Thyroid gland (tissue), 4 donors: ENCODE data around the gene RAB3D. TPM values are rescaled to one million over a fixed set of nuclear protein-coding genes. Genes with fewer than 3 reads are reported as not detected.

ENCODE experiments used
- DNase-seq, 2 donors: peaks; one replicate each; pipeline ENCODE4 v3.0.0-alpha.2; 2019
- H3K27ac ChIP-seq, 3 donors: fragments of 200-600 bp; sonication (generic); 1 replicate in 2 of 3; 2 replicates in 1 of 3; pipeline ENCODE4 v1.5.1; 2016 to 2019; ENCODE audit warnings: mild to moderate bottlenecking in 1 of 3, moderate library complexity in 1 of 3
- H3K27me3 ChIP-seq: fragments of 200-600 bp; sonication (generic); one replicate; pipeline ENCODE4 v1.5.1; 2019
- H3K36me3 ChIP-seq, 2 donors: fragments of 200-600 bp; sonication (generic); one replicate each; pipeline ENCODE4 v1.5.1; 2016 to 2019
- H3K4me1 ChIP-seq, 2 donors: fragments of 200-600 bp; sonication (generic); one replicate each; pipeline ENCODE4 v1.5.1; 2017 to 2019
- H3K4me3 ChIP-seq, 3 donors: fragments of 200-600 bp; sonication (generic); replicated peaks in 1 of 3; 1 replicate in 2 of 3; 2 replicates in 1 of 3; pipeline ENCODE4 v1.5.1; 2016; ENCODE audit warnings: mild to moderate bottlenecking in 1 of 3
- H3K9me3 ChIP-seq: fragments of 200-600 bp; sonication (generic); one replicate; pipeline ENCODE4 v1.5.1; 2017
- POLR2A ChIP-seq, 2 donors: fragments of 450-650 bp; IDR thresholded peaks; one replicate each; pipeline ENCODE4 v1.6.1; 2017; ENCODE audit warnings: antibody characterized with exemption in 2 of 2, mild to moderate bottlenecking in 2 of 2, moderate library complexity in 1 of 2
- WGBS, 2 donors: methylation state at CpG; one replicate each; pipeline ENCODE4 v1.1.5; 2017; 5-methylcytosine and 5-hydroxymethylcytosine counted together
- intact Hi-C: fragments of 100-400 bp; cut with DNase I; formaldehyde crosslinking; loops from one replicate; pipeline ENCODE4 v1.15.1; 2023
- total RNA-seq, 4 donors: library from RNA; depleted of rRNA; stranded (reverse); fragments of >200 nt; gene quantifications; one replicate each; pipeline ENCODE4 v1.2.3, GENCODE V29; 2016
- TF ChIP-seq, protein P1 (sequence below), 6 experiments: fragments of 200-600 bp in 3 of 6; fragments of 450-650 bp in 3 of 6; sonication (generic) in 3 of 6; IDR thresholded peaks; one replicate each; pipeline ENCODE4 v1.5.1; 2016 to 2019; ENCODE audit warnings: antibody characterized with exemption in 6 of 6, mild to moderate bottlenecking in 2 of 6, inconsistent platforms in 1 of 6, moderate library complexity in 1 of 6

Gene RAB3D
- total RNA-seq, 4 donors from 2014 or later = 14.8 to 30.3 (median 20.6) TPM

DNA sequence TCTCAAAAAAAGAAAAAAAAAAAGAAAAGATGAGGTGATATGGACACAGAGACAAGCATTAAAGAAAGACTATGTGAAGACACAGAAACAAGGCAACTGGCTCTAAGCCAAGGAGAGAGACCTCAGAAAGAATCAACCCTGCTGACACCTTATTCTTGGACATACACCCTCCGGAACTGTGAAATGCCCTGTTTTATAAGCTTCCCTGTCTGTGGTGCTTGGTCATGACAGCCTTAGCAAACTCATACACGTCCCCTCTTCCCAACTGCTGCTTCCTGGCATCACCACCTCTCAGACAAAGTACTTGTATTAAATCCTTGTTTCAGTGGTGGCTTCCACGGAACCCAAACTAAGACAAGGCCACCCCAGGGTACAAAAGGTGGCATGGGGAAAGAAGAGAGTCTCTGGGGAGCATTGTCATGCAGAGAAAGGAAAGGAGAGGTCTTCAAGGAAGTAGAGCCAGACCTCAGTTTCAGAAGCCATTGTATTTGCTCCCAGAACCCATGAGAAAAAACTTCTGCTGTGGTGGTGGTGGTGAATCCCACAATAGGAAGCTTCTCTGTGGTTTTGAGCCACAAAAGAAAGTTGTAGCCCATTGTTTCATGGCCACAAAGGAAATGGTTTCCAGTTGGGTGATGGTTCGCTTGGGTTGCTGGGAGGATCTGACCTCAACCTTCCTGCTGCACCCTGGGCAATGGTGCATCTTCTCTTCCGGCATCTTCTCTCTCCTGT lies 59.8 kb downstream of the RAB3D start:
- H3K4me1 ChIP-seq = peaks cover 21 to 38% of the 10 kb centered on the region in 2 donors
- H3K27me3 ChIP-seq = no peaks in the 10 kb centered on the region
- no peak for TF ChIP-seq POLR2A (IDR thresholded peaks at IDR 0.05)
- TF ChIP-seq, protein P1, sequence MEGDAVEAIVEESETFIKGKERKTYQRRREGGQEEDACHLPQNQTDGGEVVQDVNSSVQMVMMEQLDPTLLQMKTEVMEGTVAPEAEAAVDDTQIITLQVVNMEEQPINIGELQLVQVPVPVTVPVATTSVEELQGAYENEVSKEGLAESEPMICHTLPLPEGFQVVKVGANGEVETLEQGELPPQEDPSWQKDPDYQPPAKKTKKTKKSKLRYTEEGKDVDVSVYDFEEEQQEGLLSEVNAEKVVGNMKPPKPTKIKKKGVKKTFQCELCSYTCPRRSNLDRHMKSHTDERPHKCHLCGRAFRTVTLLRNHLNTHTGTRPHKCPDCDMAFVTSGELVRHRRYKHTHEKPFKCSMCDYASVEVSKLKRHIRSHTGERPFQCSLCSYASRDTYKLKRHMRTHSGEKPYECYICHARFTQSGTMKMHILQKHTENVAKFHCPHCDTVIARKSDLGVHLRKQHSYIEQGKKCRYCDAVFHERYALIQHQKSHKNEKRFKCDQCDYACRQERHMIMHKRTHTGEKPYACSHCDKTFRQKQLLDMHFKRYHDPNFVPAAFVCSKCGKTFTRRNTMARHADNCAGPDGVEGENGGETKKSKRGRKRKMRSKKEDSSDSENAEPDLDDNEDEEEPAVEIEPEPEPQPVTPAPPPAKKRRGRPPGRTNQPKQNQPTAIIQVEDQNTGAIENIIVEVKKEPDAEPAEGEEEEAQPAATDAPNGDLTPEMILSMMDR (IDR thresholded peaks at IDR 0.05) = no peak
- no peak overlapping the region for H3K4me3 ChIP-seq
- H3K36me3 ChIP-seq = no peaks in the 10 kb centered on the region
- no peaks in the 10 kb centered on the region for H3K9me3 ChIP-seq
- intact Hi-C loops = no loop called here
- no peak overlapping the region for H3K27ac ChIP-seq
- WGBS, 2 donors = 79% methylated on average over 5 of the region's 5 CpGs
- DNase-seq = no peak

DNA sequence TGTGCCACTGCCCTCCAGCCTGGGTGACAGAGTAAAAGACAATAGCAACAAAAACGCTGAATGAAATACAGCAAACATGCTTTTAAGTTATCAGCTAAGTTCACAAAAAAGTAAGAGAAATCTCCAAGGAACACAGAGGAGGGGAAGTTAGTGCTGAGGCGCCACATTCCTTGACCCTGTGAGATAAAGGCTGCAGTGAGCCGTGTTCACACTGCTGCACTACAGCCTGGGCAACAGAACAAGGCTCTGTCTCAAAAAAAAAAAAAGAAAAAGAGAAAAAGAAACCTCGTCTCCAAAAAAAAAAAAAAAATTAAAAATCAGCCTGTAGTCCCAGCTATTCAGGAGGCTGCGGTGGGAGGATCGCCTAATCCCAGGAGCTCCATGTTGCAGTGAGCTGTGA lies 60.8 kb downstream of the RAB3D start:
- Histone ChIP-seq H3K9me3 (no peaks in the 10 kb centered on the region), H3K27me3 (no peaks in the 10 kb centered on the region), H3K4me3 (no peak overlapping the region), H3K4me1 (peaks cover 11 to 28% of the 10 kb centered on the region in 2 donors), H3K27ac (peak overlapping the region in 1 of 3 donors; percentile 44), H3K36me3 (no peaks in the 10 kb centered on the region)
- no peak for DNase-seq
- intact Hi-C loops = no loop called here
- TF ChIP-seq POLR2A (IDR thresholded peaks at IDR 0.05) = no peak
- TF ChIP-seq, protein P1 (IDR thresholded peaks at IDR 0.05) = no peak
- WGBS, 2 donors = 45 to 49% methylated on average over 6 of the region's 6 CpGs

DNA sequence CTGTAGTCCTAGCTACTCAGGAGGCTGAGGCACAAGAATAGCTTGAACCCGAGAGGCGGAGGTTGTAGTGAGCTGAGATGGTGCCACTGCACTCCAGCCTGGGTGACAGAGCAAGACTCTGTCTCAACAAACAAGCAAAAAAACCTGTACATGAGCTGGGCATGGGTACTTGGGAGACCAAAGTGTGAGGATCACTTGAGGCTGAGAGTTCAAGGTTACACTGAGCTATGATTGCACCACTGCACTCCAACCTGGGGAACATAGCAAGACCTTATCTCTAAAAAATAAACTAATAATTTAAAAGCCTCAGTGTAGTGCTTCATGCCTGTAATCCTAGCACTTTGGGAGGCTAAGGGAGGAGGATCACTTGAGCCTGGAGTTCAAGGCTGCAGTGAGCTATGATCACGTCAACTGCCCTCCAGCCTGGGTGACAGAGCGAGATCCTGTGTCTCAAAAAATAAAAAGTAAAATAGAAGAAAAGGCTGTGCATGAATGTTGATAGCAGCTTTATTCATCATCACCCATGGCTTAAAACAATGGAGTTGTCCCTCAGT lies 64.8 kb downstream of the RAB3D start:
- H3K4me3 ChIP-seq = no peak overlapping the region
- 71 to 73% methylated on average over 4 of the region's 4 CpGs for WGBS, 2 donors
- intact Hi-C loops = no loop called here
- no peak for DNase-seq
- no peaks in the 10 kb centered on the region for H3K9me3 ChIP-seq
- no peaks in the 10 kb centered on the region for H3K36me3 ChIP-seq
- TF ChIP-seq POLR2A (IDR thresholded peaks at IDR 0.05) = no peak
- TF ChIP-seq, protein P1 (IDR thresholded peaks at IDR 0.05) = no peak
- H3K4me1 ChIP-seq = peaks cover 3 to 22% of the 10 kb centered on the region in 2 donors
- H3K27me3 ChIP-seq = no peaks in the 10 kb centered on the region
- H3K27ac ChIP-seq = peak overlapping the region in 1 of 3 donors; percentile 73

DNA sequence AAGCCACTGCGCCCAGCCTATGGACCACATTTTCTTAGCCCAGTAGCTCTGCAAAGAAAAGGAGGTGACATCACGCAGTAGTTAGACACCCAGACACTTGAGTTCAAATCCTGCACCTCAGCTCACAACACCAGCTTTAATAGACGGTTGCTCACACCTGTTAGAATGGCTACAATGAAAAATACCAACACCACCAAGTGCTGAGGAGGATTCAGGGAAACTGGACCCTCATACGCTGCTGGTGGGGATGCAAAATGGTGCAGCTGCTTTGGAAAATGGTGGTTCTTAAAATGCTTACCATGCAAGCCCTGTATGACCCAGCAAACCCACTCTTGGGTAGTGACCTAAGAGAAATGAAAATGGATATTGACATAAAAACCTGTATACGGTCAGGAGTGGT lies 65.5 kb downstream of the RAB3D start:
- no peaks in the 10 kb centered on the region for H3K27me3 ChIP-seq
- intact Hi-C loops = no loop called here

DNA sequence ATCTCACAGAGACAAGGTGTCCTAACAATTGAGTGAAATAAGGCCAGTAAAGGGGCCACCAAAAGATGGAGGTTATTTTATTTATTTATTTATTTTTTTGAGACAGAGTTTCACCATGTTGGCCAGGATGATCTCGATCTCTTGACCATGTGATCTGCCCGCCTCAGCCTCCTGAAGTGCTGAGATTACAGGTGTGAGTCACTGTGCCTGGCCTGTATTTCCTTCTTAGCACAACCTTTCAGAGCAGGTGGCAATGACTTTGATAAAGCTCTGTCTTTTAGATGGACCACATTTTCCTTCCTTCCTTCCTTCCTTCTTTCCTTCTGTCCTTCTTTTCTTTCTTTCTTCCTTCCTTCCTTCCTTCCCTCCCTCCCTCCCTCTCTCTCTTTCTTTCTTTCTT lies 66.2 kb downstream of the RAB3D start:
- H3K4me1 ChIP-seq = peaks cover 3 to 29% of the 10 kb centered on the region in 2 donors
- WGBS, 2 donors = 71 to 81% methylated on average over 2 of the region's 2 CpGs
- DNase-seq = no peak
- no peaks in the 10 kb centered on the region for H3K36me3 ChIP-seq
- intact Hi-C loops = no loop called here
- peak overlapping the region in 1 of 3 donors; percentile 28 for H3K27ac ChIP-seq
- H3K27me3 ChIP-seq = no peaks in the 10 kb centered on the region
- H3K9me3 ChIP-seq = no peaks in the 10 kb centered on the region
- TF ChIP-seq, protein P1 (IDR thresholded peaks at IDR 0.05) = no peak
- no peak for TF ChIP-seq POLR2A (IDR thresholded peaks at IDR 0.05)
- no peak overlapping the region for H3K4me3 ChIP-seq

More for the DNA sequence above, 65.5 kb downstream of the RAB3D start:
- 74 to 96% methylated on average over 5 of the region's 5 CpGs for WGBS, 2 donors
- H3K4me3 ChIP-seq = no peak overlapping the region
- no peak for TF ChIP-seq POLR2A (IDR thresholded peaks at IDR 0.05)
- DNase-seq = no peak
- no peak overlapping the region for H3K27ac ChIP-seq
- H3K36me3 ChIP-seq = no peaks in the 10 kb centered on the region
- H3K4me1 ChIP-seq = peaks cover 3 to 28% of the 10 kb centered on the region in 2 donors
- no peaks in the 10 kb centered on the region for H3K9me3 ChIP-seq

Other genes with a start within 250 kb of the RAB3D start
- gene SPC24, start 183.9 kb downstream of the RAB3D start, total RNA-seq = 1 to 10 TPM in 1 of 4 donors, under 1 TPM in 2, not detected in 1; 0.24 to 1.1 (median 0.78) TPM
- 100 to 1,000 TPM; 177 to 241 (median 222) TPM for gene KANK2, start 142.1 kb downstream of the RAB3D start, total RNA-seq
- gene ANGPTL8, start 100.0 kb downstream of the RAB3D start, total RNA-seq = 1 to 10 TPM in 1 of 4 donors, not detected in 3; 3.4 TPM
- 100 to 1,000 TPM in 1 of 4 donors, 10 to 100 TPM in 3; 41.4 to 156 (median 58.1) TPM for gene DOCK6, start 77.1 kb downstream of the RAB3D start, total RNA-seq
- gene TSPAN16, start 43.5 kb downstream of the RAB3D start, total RNA-seq = under 1 TPM in 1 of 4 donors, not detected in 3; 0.54 TPM
- gene TMEM205, start 6.6 kb upstream of the RAB3D start, total RNA-seq = 1,000 to 10,000 TPM in 1 of 4 donors, 100 to 1,000 TPM in 3; 266 to 1,029 (median 650) TPM
- gene CCDC159, start 6.9 kb upstream of the RAB3D start, total RNA-seq = 10 to 100 TPM; 27.0 to 36.9 (median 34.5) TPM
- gene PLPPR2, start 15.8 kb upstream of the RAB3D start, total RNA-seq = 10 to 100 TPM in 1 of 4 donors, 1 to 10 TPM in 3; 6.0 to 18.4 (median 8.9) TPM
- 1 to 10 TPM; 2.3 to 4.3 (median 3.4) TPM for gene SWSAP1, start 35.0 kb upstream of the RAB3D start, total RNA-seq
- gene EPOR, start 44.7 kb upstream of the RAB3D start, total RNA-seq = 10 to 100 TPM; 16.8 to 48.0 (median 31.3) TPM
- gene RGL3, start 79.7 kb upstream of the RAB3D start, total RNA-seq = 100 to 1,000 TPM in 2 of 4 donors, 10 to 100 TPM in 2; 63.4 to 136 (median 101) TPM
- 1 to 10 TPM in 3 of 4 donors, under 1 TPM in 1; 0.96 to 6.8 (median 3.8) TPM for gene ODAD3, start 95.5 kb upstream of the RAB3D start, total RNA-seq
- 100 to 1,000 TPM; 142 to 198 (median 178) TPM for gene PRKCSH, start 96.0 kb upstream of the RAB3D start, total RNA-seq
- not detected for gene ELAVL3, start 141.4 kb upstream of the RAB3D start, total RNA-seq
- gene ZNF653, start 166.2 kb upstream of the RAB3D start, total RNA-seq = 10 to 100 TPM; 13.6 to 41.7 (median 14.2) TPM
- 10 to 100 TPM; 36.5 to 77.5 (median 68.9) TPM for gene ECSIT, start 189.5 kb upstream of the RAB3D start, total RNA-seq
- 10 to 100 TPM in 2 of 4 donors, 1 to 10 TPM in 2; 6.3 to 21.6 (median 8.7) TPM for gene CNN1, start 199.2 kb upstream of the RAB3D start, total RNA-seq
- gene ELOF1, start 219.6 kb upstream of the RAB3D start, total RNA-seq = 10 to 100 TPM; 18.7 to 57.0 (median 30.9) TPM
- gene ACP5, start 238.0 kb upstream of the RAB3D start, total RNA-seq = 1 to 10 TPM; 4.9 to 8.4 (median 6.2) TPM